K562 (cell line): ENCODE data around the gene BRD7. TPM values are rescaled to one million over a fixed set of nuclear protein-coding genes. Genes with fewer than 3 reads are reported as not detected.

Experiments
- ADNP ChIP-seq: fragments of 200-800 bp; sonication (Bioruptor generic); IDR thresholded peaks from 2 replicates; pipeline ENCODE4 v1.6.1; 2016; ENCODE audit warnings: missing genetic modification characterization, missing compliant biosample characterization
- DEAF1 ChIP-seq: fragments of 450-650 bp; formaldehyde crosslinking; IDR thresholded peaks from 2 replicates; pipeline ENCODE4 v1.4.0; 2020; ENCODE audit warnings: mild to moderate bottlenecking, moderate library complexity
- ETV1 ChIP-seq: fragments of 450-650 bp; conservative IDR thresholded peaks from 2 replicates; pipeline ENCODE4 v1.6.1; 2016; ENCODE audit warnings: missing genetic modification characterization, control low read depth, low read depth, missing compliant biosample characterization
- GTF2F1 ChIP-seq: IDR thresholded peaks from 2 replicates; pipeline ENCODE4 v1.6.1; 2011; ENCODE audit warnings: low read depth, low read length, improper control_type of control experiment
- HCFC1 ChIP-seq: IDR thresholded peaks from 2 replicates; pipeline ENCODE4 v1.6.1; 2012; ENCODE audit warnings: low read depth, low read length, improper control_type of control experiment
- HOXB6 ChIP-seq: fragments of 250-450 bp; sonication (Bioruptor Pico); IDR thresholded peaks from 2 replicates; pipeline ENCODE4 v1.5.1; 2022; ENCODE audit warnings: mild to moderate bottlenecking, borderline replicate concordance
- L3MBTL2 ChIP-seq: fragments of 450-650 bp; IDR thresholded peaks from 2 replicates; pipeline ENCODE4 v1.6.1; 2016; ENCODE audit warnings: mild to moderate bottlenecking, moderate library complexity
- MCM7 ChIP-seq, 2 experiments: fragments of 450-650 bp; IDR thresholded peaks; 2 replicates each; pipeline ENCODE4 v1.6.1; 2016 to 2018
- MYNN ChIP-seq, 2 experiments: sonication (generic); formaldehyde crosslinking in 1 of 2; IDR thresholded peaks; 2 replicates each; pipeline versions ENCODE4 v1.5.0 to v1.6.1; 2016 to 2020; ENCODE audit warnings: antibody characterized with exemption in 1 of 2, missing genetic modification reagents in 1 of 2
- NFE2 ChIP-seq: IDR thresholded peaks from 2 replicates; pipeline ENCODE4 v1.6.1; 2014; ENCODE audit warnings: antibody characterized with exemption, low read depth
- POU5F1 ChIP-seq: fragments of 150-350 bp; IDR thresholded peaks from 2 replicates; pipeline ENCODE4 v1.6.1; 2014; ENCODE audit warnings: borderline replicate concordance, low read length, low read depth, mild to moderate bottlenecking; ENCODE audit not compliant: partially characterized antibody
- RBM22 ChIP-seq: fragments of 200-400 bp; formaldehyde crosslinking; IDR thresholded peaks from 2 replicates; pipeline ENCODE4 v1.6.1; 2018; ENCODE audit warnings: low read length, low read depth; ENCODE audit not compliant: poor library complexity, severe bottlenecking
- RNF2 ChIP-seq: sonication (generic); IDR thresholded peaks from 2 replicates; pipeline ENCODE4 v1.6.1; 2016
- SIRT6 ChIP-seq: IDR thresholded peaks from one replicate; pipeline ENCODE4 v1.6.1; 2012; ENCODE audit warnings: low read depth, mild to moderate bottlenecking, control low read depth, inconsistent platforms, low read length, moderate library complexity
- TAF15 ChIP-seq: fragments of 200-400 bp; formaldehyde crosslinking; IDR thresholded peaks from 2 replicates; pipeline ENCODE4 v1.6.1; 2017; ENCODE audit warnings: mild to moderate bottlenecking, low read depth, low read length, moderate library complexity
- TAF7 ChIP-seq: fragments of 450-650 bp; IDR thresholded peaks from 2 replicates; pipeline ENCODE4 v1.6.1; 2016; ENCODE audit warnings: missing genetic modification characterization, missing compliant biosample characterization
- TOE1 ChIP-seq, 2 experiments: fragments of 450-650 bp in 1 of 2; sonication (generic) in 1 of 2; formaldehyde crosslinking in 1 of 2; IDR thresholded peaks; 2 replicates each; pipeline versions ENCODE4 v1.7.1 to v1.8.0; 2016 to 2022; ENCODE audit warnings: borderline replicate concordance in 2 of 2, mild to moderate bottlenecking in 2 of 2, antibody characterized with exemption in 1 of 2, inconsistent platforms in 1 of 2, low read depth in 1 of 2, missing genetic modification reagents in 1 of 2, moderate library complexity in 1 of 2
- ZBTB1 ChIP-seq: sonication (generic); formaldehyde crosslinking; IDR thresholded peaks from 2 replicates; pipeline ENCODE4 v1.8.1; 2023; ENCODE audit warnings: missing genetic modification reagents, low read depth, mild to moderate bottlenecking, borderline replicate concordance
- ZC3H11A ChIP-seq: IDR thresholded peaks from 2 replicates; pipeline ENCODE4 v1.6.1; 2012; ENCODE audit warnings: low read depth, low read length, improper control_type of control experiment
- ZFP30 ChIP-seq: fragments of 250-450 bp; sonication (Bioruptor Pico); IDR thresholded peaks from 2 replicates; pipeline ENCODE4 v1.8.0; 2022; ENCODE audit warnings: moderate library complexity, mild to moderate bottlenecking, inconsistent platforms, borderline replicate concordance
- ZNF140 ChIP-seq: fragments of 250-450 bp; sonication (Bioruptor Pico); IDR thresholded peaks from 2 replicates; pipeline ENCODE4 v1.8.0; 2021; ENCODE audit warnings: moderate library complexity, mild to moderate bottlenecking, inconsistent platforms
- ZNF143 ChIP-seq: sonication (generic); formaldehyde crosslinking; IDR thresholded peaks from 2 replicates; pipeline ENCODE4 v1.9.0; 2022; ENCODE audit warnings: mild to moderate bottlenecking, missing genetic modification reagents
- ZNF224 ChIP-seq: sonication (generic); formaldehyde crosslinking; IDR thresholded peaks from 2 replicates; pipeline ENCODE4 v1.8.0; 2022; ENCODE audit warnings: mild to moderate bottlenecking, missing genetic modification reagents
- ZNF3 ChIP-seq: fragments of 250-450 bp; sonication (Bioruptor Pico); IDR thresholded peaks from 2 replicates; pipeline ENCODE4 v1.5.0; 2021; ENCODE audit warnings: mild to moderate bottlenecking, moderate library complexity
- ZNF444 ChIP-seq: fragments of 250-450 bp; sonication (Bioruptor Pico); IDR thresholded peaks from 2 replicates; pipeline ENCODE4 v1.4.0; 2020; ENCODE audit warnings: mild to moderate bottlenecking, moderate library complexity
- ZNF778 ChIP-seq: fragments of 450-650 bp; formaldehyde crosslinking; IDR thresholded peaks from 2 replicates; pipeline ENCODE4 v1.4.0; 2020; ENCODE audit warnings: mild to moderate bottlenecking, moderate library complexity
- polyA plus RNA-seq, 8 experiments: library from polyadenylated mRNA; depleted of rRNA in 4 of 8; stranded (reverse) in 5 of 8; unstranded in 3 of 8; fragments of >200 nt; fragmentation: Nextera tagmentation in 2 of 8; fragmentation: Illumina TruSeq in 1 of 8; extraction: Ambion mirVana in 2 of 8; extraction: Trizol in 1 of 8; gene quantifications; 2 replicates each; pipeline versions ENCODE4 v1.2.1 to v1.2.3, GENCODE V29; 2011 to 2014; ENCODE audit warnings: inconsistent platforms in 1 of 8, missing spikeins in 1 of 8
- total RNA-seq, 7 experiments: library from RNA; depleted of rRNA in 6 of 7; stranded (reverse); fragments of >200 nt in 6 of 7; fragmentation: Illumina TruSeq in 2 of 7; extraction: Trizol in 2 of 7; gene quantifications; 2 replicates each; pipeline versions ENCODE4 v1.2.1 to v1.2.3, GENCODE V29; 2011 to 2021; ENCODE audit warnings: low replicate concordance in 1 of 7
- TF ChIP-seq, protein P1 (sequence below): fragments of 450-650 bp; conservative IDR thresholded peaks from 2 replicates; pipeline ENCODE4 v1.6.1; 2016; ENCODE audit warnings: missing genetic modification characterization, low read depth, mild to moderate bottlenecking, control low read depth, missing compliant biosample characterization

BRD7 gene
- total and polyA plus RNA-seq, 9 of the 15 experiments (the other 6 are each of a cell fraction or from before 2014, with no cell fraction given), result 20.6 to 101 (median 68.7) TPM

GRCh38 chr16:50266337-50267091 is 102.3 kb downstream of the BRD7 start, which contains the start of gene ADCY7 (continued):
- TF ChIP-seq SIRT6 (no peak), ZNF444 (no peak), ZNF224 (CRISPR knock-in tag) (no peak), ZBTB1 (CRISPR knock-in tag) (no peak), POU5F1 (no peak), DEAF1 (CRISPR knock-in tag) (no peak), ZNF143 (CRISPR knock-in tag) (no peak), MYNN (IDR thresholded peaks at IDR 0.05) (0 out of 2 replicates have a peak, but pooled peaks have one; percentile 45), MYNN (CRISPR knock-in tag; IDR thresholded peaks at IDR 0.05) (no peak), ETV1 (peak; percentile 64), MCM7 (IDR thresholded peaks at IDR 0.05) (no peak), ZNF3 (CRISPR knock-in tag) (no peak), ZNF778 (no peak), RBM22 (no peak), ZC3H11A (no peak), TAF7 (no peak), ZFP30 (CRISPR knock-in tag) (no peak), RNF2 (no peak; the same call in 1 of the 2 replicates), HCFC1 (peak; percentile 32; the same call in 1 of the 2 replicates), GTF2F1 (no peak), HOXB6 (CRISPR knock-in tag) (no peak), TAF15 (no peak), ADNP (tag) (no peak), TOE1 (IDR thresholded peaks at IDR 0.05; ENCODE audit: borderline replicate concordance) (no peak), TOE1 (CRISPR knock-in tag; IDR thresholded peaks at IDR 0.05; ENCODE audit: borderline replicate concordance, low read depth) (no peak), NFE2 (no peak), L3MBTL2 (peak; percentile 54; the same call in 1 of the 2 replicates), ZNF140 (CRISPR knock-in tag) (no peak)
- TF ChIP-seq, protein P1, sequence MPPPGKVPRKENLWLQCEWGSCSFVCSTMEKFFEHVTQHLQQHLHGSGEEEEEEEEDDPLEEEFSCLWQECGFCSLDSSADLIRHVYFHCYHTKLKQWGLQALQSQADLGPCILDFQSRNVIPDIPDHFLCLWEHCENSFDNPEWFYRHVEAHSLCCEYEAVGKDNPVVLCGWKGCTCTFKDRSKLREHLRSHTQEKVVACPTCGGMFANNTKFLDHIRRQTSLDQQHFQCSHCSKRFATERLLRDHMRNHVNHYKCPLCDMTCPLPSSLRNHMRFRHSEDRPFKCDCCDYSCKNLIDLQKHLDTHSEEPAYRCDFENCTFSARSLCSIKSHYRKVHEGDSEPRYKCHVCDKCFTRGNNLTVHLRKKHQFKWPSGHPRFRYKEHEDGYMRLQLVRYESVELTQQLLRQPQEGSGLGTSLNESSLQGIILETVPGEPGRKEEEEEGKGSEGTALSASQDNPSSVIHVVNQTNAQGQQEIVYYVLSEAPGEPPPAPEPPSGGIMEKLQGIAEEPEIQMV (tag), result no peak
